Activated T-helper 2 cell treated with anti-CD3 and anti-CD28 coated beads, Interferon-gamma antibody, Interleukin-2, Interleukin-4, amounts not matched to agents 10 μg/mL and 5 μg/mL and 100 μg/mL, durations not matched to agents 14 hours and 24 hours and 36 hours (primary cell): ENCODE results near the gene FUT1. TPM values are rescaled to one million over a fixed set of nuclear protein-coding genes. Genes with fewer than 3 reads are reported as not detected.

ENCODE experiments used
- DNase-seq: peaks from one replicate; pipeline ENCODE4 v3.0.0; 2021; ENCODE audit warnings: low spot score
- H3K27ac Mint-ChIP-seq: one replicate; pipeline ENCODE4 v1.8.0; 2021; ENCODE audit warnings: mixed read lengths
- H3K27me3 Mint-ChIP-seq: one replicate; pipeline ENCODE4 v1.8.0; 2021; ENCODE audit warnings: low read depth, mixed read lengths
- H3K36me3 Mint-ChIP-seq: one replicate; pipeline ENCODE4 v1.8.0; 2021; ENCODE audit warnings: low read depth, mixed read lengths
- H3K4me1 Mint-ChIP-seq: one replicate; pipeline ENCODE4 v1.8.0; 2021; ENCODE audit warnings: low read depth, mixed read lengths
- H3K4me3 Mint-ChIP-seq: one replicate; pipeline ENCODE4 v1.8.0; 2021; ENCODE audit warnings: low read depth, mild to moderate bottlenecking, moderate library complexity, mixed read lengths
- H3K9me3 Mint-ChIP-seq: one replicate; pipeline ENCODE4 v1.8.0; 2021; ENCODE audit warnings: mixed read lengths
- intact Hi-C: fragments of 100-400 bp; cut with micrococcal nuclease; formaldehyde crosslinking; loops from one replicate; pipeline ENCODE4 v1.15.1; 2023
- total RNA-seq: library from RNA; stranded (reverse); gene quantifications from 2 replicates; pipeline ENCODE4 v1.2.3, GENCODE V29; 2022

FUT1 gene
- total RNA-seq, 1 donor from 2014 or later: 0.27 TPM

- no peaks in the 10 kb centered on the region for H3K9me3 Mint-ChIP-seq
- DNase-seq: no peak
- no peak overlapping the region for H3K27ac Mint-ChIP-seq
- peaks cover 6% of the 10 kb centered on the region for H3K4me1 Mint-ChIP-seq
- no peaks in the 10 kb centered on the region for H3K36me3 Mint-ChIP-seq
- intact Hi-C loops: loop anchor here (2.0 kb wide), 1 partner anchor 55 kb away; no protein-coding TSS in a partner anchor
- H3K4me3 Mint-ChIP-seq: no peak overlapping the region
- H3K27me3 Mint-ChIP-seq: no peaks in the 10 kb centered on the region
These were observed 36.7 kb downstream of the FUT1 start for GRCh38 chr19:48715681-48716171.

- Mint-ChIP-seq H3K9me3 (no peaks in the 10 kb centered on the region), H3K36me3 (no peaks in the 10 kb centered on the region), H3K4me1 (peaks cover 6% of the 10 kb centered on the region), H3K4me3 (peak overlapping the region; percentile 77), H3K27ac (peak overlapping the region; percentile 68), H3K27me3 (no peaks in the 10 kb centered on the region)
- no peak for DNase-seq
- intact Hi-C loops: loop anchor here (1.0 to 2.0 kb wide), 2 partner anchors 23 to 54 kb away; no protein-coding TSS in a partner anchor
These were observed 37.4 kb downstream of the FUT1 start for GRCh38 chr19:48714759-48715675.

GRCh38 chr19:48713864-48714755, 38.3 kb downstream of the FUT1 start:
- H3K36me3 Mint-ChIP-seq: no peaks in the 10 kb centered on the region
- H3K27ac Mint-ChIP-seq: peak overlapping the region; percentile 68
- peaks cover 6% of the 10 kb centered on the region for H3K4me1 Mint-ChIP-seq
- no peaks in the 10 kb centered on the region for H3K9me3 Mint-ChIP-seq
- DNase-seq: peak; percentile 99
- H3K27me3 Mint-ChIP-seq: no peaks in the 10 kb centered on the region
- intact Hi-C loops: loop anchor here (1.0 to 2.0 kb wide), 2 partner anchors 24 to 53 kb away; no protein-coding TSS in a partner anchor
- peak overlapping the region; percentile 77 for H3K4me3 Mint-ChIP-seq

GRCh38 chr19:48713041-48713863, 39.2 kb downstream of the FUT1 start:
- Mint-ChIP-seq H3K27ac (peak overlapping the region; percentile 33), H3K27me3 (no peaks in the 10 kb centered on the region), H3K4me1 (peaks cover 6% of the 10 kb centered on the region), H3K4me3 (peak overlapping the region; percentile 77), H3K9me3 (no peaks in the 10 kb centered on the region), H3K36me3 (no peaks in the 10 kb centered on the region)
- intact Hi-C loops: no loop called here
- DNase-seq: no peak

- Mint-ChIP-seq H3K4me1 (peaks cover 6% of the 10 kb centered on the region), H3K9me3 (no peaks in the 10 kb centered on the region), H3K4me3 (no peak overlapping the region), H3K27me3 (no peaks in the 10 kb centered on the region), H3K27ac (no peak overlapping the region), H3K36me3 (peaks cover 3% of the 10 kb centered on the region)
- DNase-seq: no peak
- intact Hi-C loops: no loop called here
These were observed 41.3 kb downstream of the FUT1 start for GRCh38 chr19:48711106-48711662.

- H3K4me1 Mint-ChIP-seq: no peaks in the 10 kb centered on the region
- DNase-seq: no peak
- no peaks in the 10 kb centered on the region for H3K9me3 Mint-ChIP-seq
- no peak overlapping the region for H3K27ac Mint-ChIP-seq
- no peak overlapping the region for H3K4me3 Mint-ChIP-seq
- no peaks in the 10 kb centered on the region for H3K27me3 Mint-ChIP-seq
- peaks cover 3% of the 10 kb centered on the region for H3K36me3 Mint-ChIP-seq
- intact Hi-C loops: no loop called here
These were observed 44.0 kb downstream of the FUT1 start for GRCh38 chr19:48708471-48708870.

GRCh38 chr19:48705431-48705830, 47.0 kb downstream of the FUT1 start:
- Mint-ChIP-seq H3K36me3 (peaks cover 3% of the 10 kb centered on the region), H3K4me3 (no peak overlapping the region), H3K9me3 (no peaks in the 10 kb centered on the region), H3K27me3 (no peaks in the 10 kb centered on the region), H3K27ac (no peak overlapping the region), H3K4me1 (no peaks in the 10 kb centered on the region)
- DNase-seq: no peak
- intact Hi-C loops: no loop called here

GRCh38 chr19:48703316-48703715, 49.1 kb downstream of the FUT1 start:
- H3K4me3 Mint-ChIP-seq: no peak overlapping the region
- no peak for DNase-seq
- no peaks in the 10 kb centered on the region for H3K4me1 Mint-ChIP-seq
- peaks cover 3% of the 10 kb centered on the region for H3K36me3 Mint-ChIP-seq
- intact Hi-C loops: no loop called here
- H3K27me3 Mint-ChIP-seq: no peaks in the 10 kb centered on the region
- H3K27ac Mint-ChIP-seq: no peak overlapping the region
- H3K9me3 Mint-ChIP-seq: no peaks in the 10 kb centered on the region

- intact Hi-C loops: no loop called here
- H3K9me3 Mint-ChIP-seq: no peaks in the 10 kb centered on the region
- no peaks in the 10 kb centered on the region for H3K4me1 Mint-ChIP-seq
- no peaks in the 10 kb centered on the region for H3K27me3 Mint-ChIP-seq
- peaks cover 3% of the 10 kb centered on the region for H3K36me3 Mint-ChIP-seq
- DNase-seq: no peak
- H3K27ac Mint-ChIP-seq: no peak overlapping the region
- no peak overlapping the region for H3K4me3 Mint-ChIP-seq
These were observed 49.7 kb downstream of the FUT1 start for GRCh38 chr19:48702701-48703100.

GRCh38 chr19:48698046-48698445, 54.4 kb downstream of the FUT1 start:
- Mint-ChIP-seq H3K27ac (no peak overlapping the region), H3K9me3 (no peaks in the 10 kb centered on the region), H3K4me3 (no peak overlapping the region), H3K4me1 (no peaks in the 10 kb centered on the region), H3K36me3 (no peaks in the 10 kb centered on the region), H3K27me3 (peaks cover 13% of the 10 kb centered on the region)
- intact Hi-C loops: no loop called here
- DNase-seq: no peak
